Measurements from ENCODE around the gene CCDC179.

The CCDC179 gene

DNA sequence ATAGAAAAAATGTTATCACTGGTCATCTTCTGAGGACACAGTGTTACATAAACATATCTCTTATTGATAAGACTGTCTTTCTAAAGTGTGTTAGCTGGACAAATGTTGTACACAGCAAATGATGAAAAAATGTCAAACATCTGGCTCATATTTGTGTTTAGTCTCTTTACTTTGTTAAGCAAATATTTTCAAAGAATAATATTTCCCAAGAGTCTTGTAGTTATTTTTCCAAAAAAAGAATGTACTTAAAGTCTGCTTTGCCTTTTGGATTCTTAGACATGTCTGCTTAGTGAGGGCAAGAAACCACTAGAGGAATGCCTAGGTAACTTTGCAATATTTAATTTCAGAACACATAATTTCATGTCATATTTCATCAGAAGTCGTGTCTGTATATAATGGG is 23.9 kb upstream of the CCDC179 start:
- Histone ChIP-seq H3K9me3 (ENCODE audit: low read length) (no peaks in the 10 kb centered on the region), H2AFZ (ENCODE audit: low read length) (no peak overlapping the region), H3K4me1 (ENCODE audit: insufficient read depth, low read length, severe bottlenecking) (no peaks in the 10 kb centered on the region), H4K20me1 (ENCODE audit: insufficient read depth, low read length) (no peaks in the 10 kb centered on the region), H3K27me3 (ENCODE audit: insufficient read depth, low read length) (no peaks in the 10 kb centered on the region), H3K9ac (ENCODE audit: low read length) (no peak overlapping the region), H3K4me2 (ENCODE audit: low read length) (no peak overlapping the region), H3K79me2 (ENCODE audit: insufficient read depth, low read length) (no peaks in the 10 kb centered on the region), H3K27ac (ENCODE audit: low read depth, low read length, poor library complexity, severe bottlenecking) (no peak overlapping the region), H3K9me2 (ENCODE audit: low read depth, low read length) (no peaks in the 10 kb centered on the region), H3F3A (ENCODE audit: insufficient read depth, low read length) (no peaks in the 10 kb centered on the region), H3K4me3 (ENCODE audit: low read depth, low read length, poor library complexity, severe bottlenecking) (no peak overlapping the region), H3K36me3 (ENCODE audit: insufficient read depth, low read length) (no peaks in the 10 kb centered on the region)
- TF ChIP-seq, protein P1, sequence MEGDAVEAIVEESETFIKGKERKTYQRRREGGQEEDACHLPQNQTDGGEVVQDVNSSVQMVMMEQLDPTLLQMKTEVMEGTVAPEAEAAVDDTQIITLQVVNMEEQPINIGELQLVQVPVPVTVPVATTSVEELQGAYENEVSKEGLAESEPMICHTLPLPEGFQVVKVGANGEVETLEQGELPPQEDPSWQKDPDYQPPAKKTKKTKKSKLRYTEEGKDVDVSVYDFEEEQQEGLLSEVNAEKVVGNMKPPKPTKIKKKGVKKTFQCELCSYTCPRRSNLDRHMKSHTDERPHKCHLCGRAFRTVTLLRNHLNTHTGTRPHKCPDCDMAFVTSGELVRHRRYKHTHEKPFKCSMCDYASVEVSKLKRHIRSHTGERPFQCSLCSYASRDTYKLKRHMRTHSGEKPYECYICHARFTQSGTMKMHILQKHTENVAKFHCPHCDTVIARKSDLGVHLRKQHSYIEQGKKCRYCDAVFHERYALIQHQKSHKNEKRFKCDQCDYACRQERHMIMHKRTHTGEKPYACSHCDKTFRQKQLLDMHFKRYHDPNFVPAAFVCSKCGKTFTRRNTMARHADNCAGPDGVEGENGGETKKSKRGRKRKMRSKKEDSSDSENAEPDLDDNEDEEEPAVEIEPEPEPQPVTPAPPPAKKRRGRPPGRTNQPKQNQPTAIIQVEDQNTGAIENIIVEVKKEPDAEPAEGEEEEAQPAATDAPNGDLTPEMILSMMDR (IDR thresholded peaks at IDR 0.05; ENCODE audit: low read length): no peak
- no peak for TF ChIP-seq EZH2 (IDR thresholded peaks at IDR 0.05; ENCODE audit: borderline replicate concordance, low read length)

DNA sequence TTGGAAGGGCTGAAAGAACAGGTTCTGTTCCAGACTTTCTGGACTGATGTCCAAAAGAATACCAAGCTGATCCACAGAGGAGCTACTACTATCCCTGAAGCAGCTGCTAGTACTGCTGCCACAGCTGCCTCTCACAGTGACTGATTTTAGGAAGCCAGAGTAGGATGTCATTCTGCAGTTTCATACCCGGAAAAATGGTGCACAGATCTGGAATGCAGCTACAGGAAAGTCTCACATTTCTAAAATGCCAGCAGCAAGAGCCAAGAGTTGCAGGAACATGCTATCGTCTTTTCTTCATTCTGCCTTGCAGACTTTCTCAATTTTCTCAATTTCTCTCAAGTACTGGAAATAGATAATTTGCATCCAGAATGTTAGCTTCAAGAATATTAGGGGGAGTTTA is 19.4 kb upstream of the CCDC179 start:
- H3K4me3 ChIP-seq (ENCODE audit: low read depth, low read length, poor library complexity, severe bottlenecking): no peak overlapping the region
- H3K27me3 ChIP-seq (ENCODE audit: insufficient read depth, low read length): no peaks in the 10 kb centered on the region
- H3K9ac ChIP-seq (ENCODE audit: low read length): no peak overlapping the region
- H3K27ac ChIP-seq (ENCODE audit: low read depth, low read length, poor library complexity, severe bottlenecking): no peak overlapping the region
- no peaks in the 10 kb centered on the region for H3F3A ChIP-seq (ENCODE audit: insufficient read depth, low read length)
- no peak overlapping the region for H2AFZ ChIP-seq (ENCODE audit: low read length)
- H3K9me3 ChIP-seq (ENCODE audit: low read length): no peaks in the 10 kb centered on the region
- no peaks in the 10 kb centered on the region for H3K36me3 ChIP-seq (ENCODE audit: insufficient read depth, low read length)
- no peak for TF ChIP-seq EZH2 (IDR thresholded peaks at IDR 0.05; ENCODE audit: borderline replicate concordance, low read length)
- TF ChIP-seq, protein P1 (IDR thresholded peaks at IDR 0.05; ENCODE audit: low read length): no peak
- H3K4me2 ChIP-seq (ENCODE audit: low read length): no peak overlapping the region
- no peaks in the 10 kb centered on the region for H3K79me2 ChIP-seq (ENCODE audit: insufficient read depth, low read length)
- H3K9me2 ChIP-seq (ENCODE audit: low read depth, low read length): no peaks in the 10 kb centered on the region
- no peaks in the 10 kb centered on the region for H3K4me1 ChIP-seq (ENCODE audit: insufficient read depth, low read length, severe bottlenecking)
- no peaks in the 10 kb centered on the region for H4K20me1 ChIP-seq (ENCODE audit: insufficient read depth, low read length)

DNA sequence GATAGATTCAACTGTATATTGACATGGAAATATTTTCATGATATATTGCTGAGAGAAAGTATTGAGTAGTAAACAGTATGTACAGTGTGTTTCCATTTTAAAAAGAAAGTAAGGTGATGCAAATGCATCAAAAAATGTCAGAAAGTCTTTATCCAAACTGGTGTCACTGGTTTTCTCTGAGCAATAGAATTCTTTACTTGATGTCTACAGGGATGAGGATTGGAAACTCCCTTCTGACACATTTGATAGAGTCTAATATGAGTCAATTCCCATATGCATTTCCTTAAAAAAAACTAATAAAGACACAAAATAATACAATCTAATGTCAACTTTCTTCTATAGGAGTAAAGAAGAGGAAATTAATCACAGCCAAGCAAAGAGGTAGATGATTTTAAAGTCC is 18.3 kb upstream of the CCDC179 start:
- Histone ChIP-seq H3K4me2 (ENCODE audit: low read length) (no peak overlapping the region), H3K36me3 (ENCODE audit: insufficient read depth, low read length) (no peaks in the 10 kb centered on the region), H3K4me1 (ENCODE audit: insufficient read depth, low read length, severe bottlenecking) (no peaks in the 10 kb centered on the region), H4K20me1 (ENCODE audit: insufficient read depth, low read length) (no peaks in the 10 kb centered on the region), H3K27me3 (ENCODE audit: insufficient read depth, low read length) (no peaks in the 10 kb centered on the region), H3K27ac (ENCODE audit: low read depth, low read length, poor library complexity, severe bottlenecking) (no peak overlapping the region), H3K9me2 (ENCODE audit: low read depth, low read length) (no peaks in the 10 kb centered on the region), H3K4me3 (ENCODE audit: low read depth, low read length, poor library complexity, severe bottlenecking) (no peak overlapping the region), H3F3A (ENCODE audit: insufficient read depth, low read length) (no peaks in the 10 kb centered on the region), H2AFZ (ENCODE audit: low read length) (no peak overlapping the region), H3K79me2 (ENCODE audit: insufficient read depth, low read length) (no peaks in the 10 kb centered on the region), H3K9ac (ENCODE audit: low read length) (no peak overlapping the region), H3K9me3 (ENCODE audit: low read length) (no peaks in the 10 kb centered on the region)
- TF ChIP-seq, protein P1 (IDR thresholded peaks at IDR 0.05; ENCODE audit: low read length): no peak
- no peak for TF ChIP-seq EZH2 (IDR thresholded peaks at IDR 0.05; ENCODE audit: borderline replicate concordance, low read length)

Measured in OCI-LY1 (cell line).